Cerebellar cortex (tissue), 1 donor: Measurements from ENCODE around the gene TSPAN13.

Experiments used
- DNase-seq: peaks from one replicate; pipeline ENCODE4 v3.0.0-alpha.2; 2015; ENCODE audit warnings: low spot score

The TSPAN13 gene

DNA sequence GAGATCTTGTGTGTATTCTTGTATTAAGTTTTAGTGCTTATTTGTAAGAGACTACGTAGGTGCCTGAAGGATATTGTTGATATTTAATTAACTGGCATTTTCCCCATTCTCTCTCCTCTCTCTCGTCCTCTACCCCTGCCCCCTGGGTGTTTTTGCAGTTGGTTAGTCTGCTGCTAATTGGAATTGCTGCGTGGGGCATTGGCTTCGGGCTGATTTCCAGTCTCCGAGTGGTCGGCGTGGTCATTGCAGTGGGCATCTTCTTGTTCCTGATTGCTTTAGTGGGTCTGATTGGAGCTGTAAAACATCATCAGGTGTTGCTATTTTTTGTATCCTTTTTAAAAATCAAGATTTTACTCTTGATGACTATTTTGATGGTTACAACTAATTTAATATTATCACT, 22.5 kb downstream of the TSPAN13 start:
- no peak for DNase-seq

DNA sequence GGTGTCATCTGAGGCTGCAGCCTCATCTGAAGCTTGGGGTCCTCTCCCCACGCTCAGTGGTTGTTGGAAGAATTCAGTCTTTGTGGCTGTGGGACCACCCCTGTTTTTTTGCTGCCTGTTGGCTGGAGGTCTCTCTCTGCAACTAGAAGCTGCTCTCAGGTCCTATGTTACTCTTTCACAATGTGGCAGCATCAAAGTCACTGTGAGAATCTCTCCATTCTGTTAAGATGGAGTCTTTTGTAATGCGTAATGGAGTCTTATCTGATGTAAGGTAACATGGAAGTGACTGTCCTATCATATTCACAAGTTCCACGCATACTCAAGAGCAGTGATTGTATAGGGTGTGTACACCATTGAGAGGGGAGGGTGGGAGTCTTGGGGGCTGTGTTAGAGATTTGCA, 24.9 kb downstream of the TSPAN13 start:
- no peak for DNase-seq

DNA sequence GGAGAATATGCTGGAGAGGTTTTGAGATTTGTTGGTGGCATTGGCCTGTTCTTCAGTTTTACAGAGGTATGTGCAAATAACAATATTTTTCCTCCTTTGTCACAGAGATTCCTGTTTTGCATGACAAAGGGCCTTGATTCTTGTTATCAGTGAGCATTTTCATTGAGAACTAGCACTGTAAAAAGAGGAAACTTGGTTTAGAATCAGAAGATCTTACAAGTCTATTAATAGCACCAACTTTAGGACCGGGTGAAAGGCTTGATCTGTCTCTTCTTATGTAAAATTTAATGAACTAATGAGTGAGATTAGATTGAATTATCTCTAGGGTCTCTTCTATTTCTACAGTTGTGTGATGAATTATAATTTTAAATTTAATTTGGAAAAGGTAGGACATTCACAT, 25.5 kb downstream of the TSPAN13 start:
- DNase-seq, result no peak

DNA sequence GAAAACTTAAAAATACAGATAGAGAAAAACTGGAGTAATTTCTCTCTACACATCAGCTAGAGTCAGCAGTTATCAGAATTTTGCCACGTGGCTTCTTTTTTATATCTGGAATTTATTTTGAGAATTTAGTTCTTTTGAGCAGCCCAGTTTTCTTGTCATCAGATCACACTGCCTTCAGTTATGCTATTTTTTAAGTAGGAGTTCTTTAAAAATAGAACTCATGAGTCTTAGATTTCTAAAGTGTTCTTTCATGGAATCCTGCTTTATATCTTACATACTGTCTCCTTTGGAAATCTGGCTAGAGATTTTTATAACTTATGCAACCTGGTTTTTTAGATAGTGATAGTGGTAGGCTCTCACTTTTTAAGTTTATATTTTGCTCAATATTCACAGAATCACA, 27.0 kb downstream of the TSPAN13 start:
- DNase-seq, result no peak

DNA sequence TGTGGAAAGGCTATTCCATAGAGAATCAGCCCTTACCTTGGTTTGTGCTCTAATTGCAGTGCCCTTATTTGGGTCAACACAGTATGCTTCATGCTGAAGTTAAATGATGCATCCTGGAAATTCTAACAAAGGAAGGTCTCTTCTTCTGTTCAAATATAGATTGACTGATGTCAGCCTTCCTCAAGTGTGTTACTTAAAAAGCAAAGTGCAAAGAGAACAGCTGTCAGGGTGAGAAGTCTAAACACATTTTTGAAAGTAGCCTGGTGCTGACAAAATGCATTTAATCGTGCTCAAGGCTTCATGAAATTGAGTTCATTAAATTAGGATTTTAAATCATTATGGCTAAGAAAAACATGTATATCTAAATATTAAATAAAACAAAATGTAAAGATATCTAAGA, 31.8 kb downstream of the TSPAN13 start:
- no peak for DNase-seq

DNA sequence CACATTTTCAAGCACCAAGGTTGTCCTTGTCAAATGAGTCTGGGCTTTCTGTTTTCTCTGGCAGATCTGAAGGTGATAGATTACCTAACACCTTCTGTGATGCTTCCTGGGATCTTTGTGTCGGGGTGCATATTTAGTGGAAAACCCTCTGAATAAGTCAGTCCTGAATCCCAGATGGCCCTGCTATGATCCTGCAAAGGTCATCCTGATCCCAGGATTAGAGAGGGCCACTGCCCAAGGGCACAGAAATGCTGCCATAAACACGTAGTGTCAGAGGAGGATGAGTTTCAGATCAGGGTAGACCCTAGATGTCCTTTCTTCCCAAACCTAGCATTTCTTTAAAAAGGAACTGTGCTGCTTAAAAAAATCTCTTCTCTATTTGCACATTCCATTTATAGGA, 32.3 kb downstream of the TSPAN13 start:
- DNase-seq, result no peak

DNA sequence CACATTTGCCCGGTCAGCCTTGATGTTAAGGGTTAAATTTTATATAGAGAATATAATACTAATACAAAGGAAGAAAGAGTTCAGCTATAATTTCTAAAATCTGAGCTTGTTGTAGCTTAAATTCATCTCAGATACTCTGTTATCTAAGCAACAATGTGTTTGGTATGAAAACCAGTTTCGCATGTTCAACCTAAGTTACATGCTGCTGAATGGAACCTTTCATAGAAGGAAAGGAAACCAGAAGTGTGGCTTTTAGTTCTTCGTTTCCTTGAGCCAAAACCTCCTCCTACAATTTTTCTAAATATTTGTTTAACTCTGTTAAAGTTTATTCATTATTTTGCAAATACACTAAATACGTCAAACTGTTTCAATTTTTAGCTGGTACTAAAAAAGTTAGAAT, 32.7 kb downstream of the TSPAN13 start:
- DNase-seq, result no peak

DNA sequence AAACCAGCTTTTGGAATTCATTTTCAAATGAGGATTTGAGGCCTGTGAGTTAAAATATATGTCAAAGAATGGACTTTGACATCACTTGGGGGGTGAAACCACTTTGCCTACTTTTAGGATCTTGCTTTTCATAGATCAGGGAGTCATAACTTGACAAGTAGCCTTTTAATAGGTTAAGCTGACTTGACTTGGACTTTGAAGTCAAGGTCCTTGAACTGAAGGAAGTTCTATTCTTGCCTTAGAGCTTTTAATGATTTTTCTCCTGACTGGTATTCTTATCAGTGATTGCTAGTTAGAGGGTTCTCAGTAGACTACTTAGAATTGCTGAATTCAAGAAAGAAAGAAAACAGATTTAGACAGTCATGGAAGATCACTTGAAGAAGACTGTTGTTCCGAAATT, 33.6 kb downstream of the TSPAN13 start:
- no peak for DNase-seq

DNA sequence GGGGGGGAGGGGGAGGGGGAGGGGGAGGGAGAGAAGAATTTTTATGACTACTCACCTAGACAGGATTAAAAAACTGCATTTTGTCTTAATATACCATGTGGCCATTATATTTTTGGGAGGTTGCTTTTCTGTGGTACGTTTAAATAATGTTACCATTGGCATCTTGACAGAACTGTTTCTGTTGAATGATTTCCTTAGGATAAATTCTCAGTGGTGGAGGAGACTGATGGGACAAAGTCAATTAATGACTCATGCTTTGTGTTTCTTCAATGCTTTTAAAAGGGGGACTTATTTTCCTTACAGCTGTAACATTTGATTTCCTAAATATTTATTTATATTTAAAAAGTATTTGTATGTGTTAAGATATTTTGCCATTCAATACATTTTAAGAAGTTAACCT, 37.5 kb downstream of the TSPAN13 start:
- no peak for DNase-seq

DNA sequence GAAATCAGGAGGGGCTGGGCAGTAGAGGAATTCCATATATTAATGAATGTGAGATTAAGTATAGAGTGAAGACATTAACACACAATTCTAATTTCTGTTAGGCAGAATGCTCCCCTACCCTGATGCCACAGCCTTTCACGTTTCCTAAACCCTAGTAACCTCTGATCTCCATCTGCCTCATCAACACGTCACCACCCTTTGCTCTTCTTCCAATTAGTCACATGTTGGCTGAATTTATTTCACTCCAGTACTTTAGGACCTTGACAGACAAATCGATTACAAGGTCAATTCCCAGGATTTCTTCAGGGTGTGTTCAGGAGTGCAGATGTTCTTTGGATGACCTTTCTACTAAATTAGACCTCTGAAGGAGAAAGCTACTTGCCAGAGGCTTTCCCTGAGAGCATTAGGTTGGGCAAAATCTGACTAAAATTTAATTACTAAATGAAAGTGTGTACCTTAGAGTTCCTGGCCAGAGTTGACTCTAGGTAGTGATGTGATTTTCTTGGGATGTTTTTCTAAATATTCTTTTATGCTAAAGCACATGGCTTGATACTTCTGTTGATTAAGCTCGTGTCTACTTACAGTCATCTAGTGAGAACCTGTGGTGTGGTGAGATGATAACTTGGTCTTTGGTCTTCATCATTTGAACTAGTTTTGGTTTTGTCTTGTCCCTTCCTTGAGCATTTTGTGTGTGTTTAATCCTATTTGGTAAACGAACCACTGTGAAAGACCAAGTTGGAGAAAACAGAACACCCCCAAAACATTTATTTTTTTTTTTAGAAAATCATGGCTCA, 38.5 kb downstream of the TSPAN13 start:
- DNase-seq, result no peak

DNA sequence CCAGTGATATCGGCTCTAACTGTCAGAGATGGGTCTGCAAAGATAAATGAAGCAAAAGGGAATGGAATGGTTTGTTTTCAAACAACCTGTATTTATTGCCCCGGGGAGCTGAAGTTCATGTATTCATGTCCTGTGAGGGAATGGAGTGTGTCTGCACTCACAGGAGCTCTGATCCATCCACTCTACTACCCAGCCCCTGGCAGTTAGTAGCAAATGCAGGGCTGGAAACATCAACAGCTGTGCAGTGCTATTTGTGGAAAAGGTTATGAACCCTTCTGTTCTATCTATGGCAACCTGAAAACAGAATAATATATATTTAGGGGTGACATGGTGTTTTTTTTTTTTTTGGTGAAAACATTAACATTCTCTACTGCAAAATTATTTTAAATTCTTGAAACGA, 41.4 kb downstream of the TSPAN13 start:
- DNase-seq, result no peak

DNA sequence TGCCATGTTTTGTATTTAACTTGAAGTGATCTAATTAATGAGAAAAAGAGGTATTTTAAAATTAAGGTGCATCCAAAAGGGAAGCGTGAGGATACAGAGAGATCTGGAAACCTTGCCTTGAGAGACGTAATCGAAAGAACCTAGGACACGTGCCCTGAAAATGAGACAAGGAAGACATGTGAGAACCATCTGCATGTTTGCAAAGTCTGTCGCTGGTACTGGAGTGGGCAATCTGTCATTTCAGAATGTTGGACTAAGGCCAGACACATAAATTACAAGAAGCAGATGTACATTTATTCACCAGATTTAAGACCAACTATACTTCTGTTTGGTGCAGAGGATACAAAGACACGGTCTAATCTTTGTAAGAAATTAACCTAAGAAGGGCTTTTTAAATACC, 42.1 kb downstream of the TSPAN13 start:
- no peak for DNase-seq

DNA sequence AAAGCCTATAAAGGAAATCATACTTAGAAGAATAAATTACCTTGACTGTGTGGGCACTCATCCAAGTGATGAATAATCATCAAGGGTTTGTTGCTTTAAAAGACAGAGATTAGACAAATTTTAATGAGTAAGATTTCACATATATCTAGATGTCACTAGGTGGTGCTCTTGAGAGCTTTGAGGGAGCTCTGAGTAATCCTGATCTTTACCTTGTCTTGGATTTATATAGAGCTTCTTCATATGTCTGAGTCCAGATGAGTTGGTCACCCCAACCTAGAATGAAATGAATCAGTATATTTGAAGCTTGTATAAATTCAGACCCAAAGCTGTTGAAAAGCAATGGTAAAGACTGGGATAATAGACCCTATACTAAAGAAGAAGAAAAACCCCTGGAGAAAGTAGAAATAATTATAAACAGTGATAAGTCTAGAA, 47.6 kb downstream of the TSPAN13 start:
- DNase-seq, result peak; percentile 21

DNA sequence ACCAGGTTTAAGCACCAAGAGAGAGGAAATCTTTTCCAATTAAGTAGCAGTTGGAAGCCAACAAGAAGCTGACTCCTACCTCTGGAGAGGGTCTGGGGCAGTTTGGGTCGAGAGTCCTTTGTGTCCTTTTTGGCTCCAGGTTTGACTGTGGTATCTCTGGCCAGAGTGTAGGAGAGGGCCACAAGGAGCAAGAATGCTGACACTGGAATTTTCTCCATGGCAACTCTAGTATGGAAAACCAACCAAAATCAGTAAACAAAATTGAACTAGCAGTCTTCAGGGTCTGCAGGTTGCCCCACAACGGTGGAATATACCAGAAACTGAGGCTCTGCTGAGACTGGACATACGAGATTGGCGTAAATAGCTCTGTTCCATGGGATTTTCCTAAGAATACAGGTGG, 48.0 kb downstream of the TSPAN13 start:
- no peak for DNase-seq

DNA sequence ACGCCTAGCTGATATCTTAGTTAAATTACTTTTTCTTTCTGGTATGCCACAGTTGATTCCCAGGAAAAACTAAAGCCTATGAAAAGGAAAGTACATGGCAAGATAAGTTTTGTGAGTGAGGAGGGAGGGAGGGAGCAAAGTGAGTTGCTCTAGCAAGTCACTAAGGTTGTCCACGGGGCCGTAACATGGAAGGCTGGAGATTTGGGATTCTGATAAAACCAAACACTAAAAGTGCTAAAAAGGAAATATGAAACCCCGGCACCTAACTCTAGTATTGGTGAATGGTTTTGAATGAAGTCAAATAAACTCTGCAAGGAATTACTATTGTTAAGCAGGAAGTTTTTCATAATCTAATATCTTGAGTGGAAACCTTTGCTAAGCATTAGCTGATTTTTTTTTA, 49.6 kb downstream of the TSPAN13 start:
- DNase-seq, result no peak

DNA sequence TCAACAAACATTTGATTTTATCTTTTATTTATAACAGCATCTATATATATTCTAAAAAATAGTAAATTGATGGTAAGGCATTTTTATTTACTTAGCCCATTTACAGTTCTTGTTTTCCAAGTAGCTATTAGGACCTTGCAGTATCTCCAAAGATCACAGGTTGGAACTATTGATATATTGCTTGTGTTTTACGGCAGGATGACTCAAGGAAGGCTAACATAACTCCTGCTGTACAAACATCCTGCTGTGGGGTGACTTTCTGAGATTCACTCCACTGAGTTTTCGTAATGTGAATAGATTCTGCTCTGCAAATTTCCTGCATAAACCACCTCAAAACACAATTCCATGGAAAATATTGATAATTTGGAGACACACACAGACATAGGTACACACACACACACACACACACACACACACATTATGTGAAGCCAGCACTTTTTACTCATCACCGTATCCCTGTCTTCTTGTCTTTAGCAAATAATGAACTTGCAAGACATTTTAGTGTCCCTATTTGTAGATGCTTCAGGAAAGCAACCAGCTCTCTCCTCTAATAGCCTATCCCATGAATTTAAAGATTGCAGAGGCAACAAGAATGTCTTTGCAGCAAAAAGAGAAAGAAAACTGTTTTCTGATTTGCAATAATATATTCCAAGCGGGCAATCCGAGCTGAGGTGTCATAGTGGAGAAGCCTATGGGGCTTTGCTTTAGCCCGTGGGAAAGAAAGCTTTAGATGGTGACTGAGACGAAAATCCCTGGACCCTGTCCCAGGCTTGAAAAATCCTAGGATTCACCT, 50.5 kb downstream of the TSPAN13 start:
- DNase-seq, result no peak

DNA sequence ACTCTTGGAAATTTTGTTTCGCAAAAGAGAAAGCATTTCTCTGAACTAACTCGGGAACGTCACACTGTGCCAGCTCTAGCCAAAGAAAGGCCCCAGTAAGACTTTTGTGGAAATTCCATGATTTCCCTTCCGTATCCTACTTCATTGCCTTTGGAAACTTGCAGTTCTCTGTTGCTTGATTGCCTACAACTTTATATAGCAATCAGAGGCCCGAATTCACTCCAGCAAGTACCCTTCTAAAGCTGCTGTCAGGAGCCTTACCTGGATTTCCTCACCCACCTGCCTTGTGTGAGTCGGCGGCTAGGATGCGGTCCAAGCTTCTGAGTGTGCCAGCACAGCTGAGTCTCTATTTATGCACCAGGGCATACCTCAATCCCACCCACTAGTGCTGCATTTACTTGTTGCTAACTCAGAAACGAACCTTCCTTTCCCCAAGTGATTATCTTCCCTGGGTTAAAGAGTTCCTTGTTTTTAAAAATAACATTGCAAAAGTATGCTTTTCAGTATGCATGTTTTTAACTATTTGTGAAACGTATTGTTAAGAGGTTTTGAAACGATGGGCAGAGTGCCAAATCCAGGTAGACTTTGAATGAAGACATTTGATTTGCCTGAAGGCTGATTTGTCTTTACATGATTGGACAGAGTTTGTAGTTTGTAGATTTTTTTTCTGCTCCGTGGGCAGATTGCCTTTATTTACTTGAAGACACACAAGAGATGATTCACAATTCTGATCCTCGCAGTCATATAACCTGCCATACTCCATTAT, 51.3 kb downstream of the TSPAN13 start, which contains the start of gene AGR2:
Gene AGR2, minus strand, starts transcription at position 326 of the 766 bp plus-strand sequence. CDS start 3,203 bp downstream, outside the sequence.
- no peak for DNase-seq

DNA sequence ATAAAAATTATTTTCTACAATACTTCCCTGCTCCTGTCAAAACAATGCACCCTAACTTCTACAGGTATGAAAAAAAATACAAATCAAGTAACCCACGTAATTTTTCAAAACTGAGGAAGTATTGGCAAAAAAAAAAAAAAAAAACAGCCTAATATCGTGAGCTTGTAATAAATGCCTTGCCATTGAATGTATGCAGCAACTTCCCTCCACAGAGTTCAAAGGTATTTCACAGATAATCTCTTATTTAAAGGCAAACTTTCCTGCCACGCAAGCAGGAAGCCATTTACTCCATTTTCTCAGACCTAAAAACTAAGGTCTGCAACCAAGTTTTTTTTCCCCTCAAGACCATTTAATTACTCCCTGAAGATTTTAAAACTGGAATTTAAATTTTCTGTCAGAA, 51.9 kb downstream of the TSPAN13 start:
- no peak for DNase-seq

DNA sequence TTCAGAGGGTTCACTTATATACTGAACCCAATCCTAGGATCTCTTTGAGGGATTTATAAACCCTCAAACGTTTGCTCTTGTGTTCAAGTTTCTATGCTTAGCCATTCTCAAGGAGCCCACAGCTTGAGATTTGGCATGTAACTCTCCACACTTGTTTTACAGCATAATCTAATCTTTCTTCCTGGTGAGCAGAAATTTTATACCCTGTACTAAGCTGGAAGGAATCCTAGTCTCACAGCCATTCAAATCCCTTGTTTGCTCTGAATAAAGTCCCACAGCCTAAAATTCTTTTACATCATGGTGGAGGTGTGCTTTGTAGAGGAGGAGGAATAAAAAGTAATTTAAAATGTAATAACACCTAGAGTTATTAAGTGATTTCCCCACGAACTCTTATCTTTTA, 56.6 kb downstream of the TSPAN13 start:
- DNase-seq, result no peak

DNA sequence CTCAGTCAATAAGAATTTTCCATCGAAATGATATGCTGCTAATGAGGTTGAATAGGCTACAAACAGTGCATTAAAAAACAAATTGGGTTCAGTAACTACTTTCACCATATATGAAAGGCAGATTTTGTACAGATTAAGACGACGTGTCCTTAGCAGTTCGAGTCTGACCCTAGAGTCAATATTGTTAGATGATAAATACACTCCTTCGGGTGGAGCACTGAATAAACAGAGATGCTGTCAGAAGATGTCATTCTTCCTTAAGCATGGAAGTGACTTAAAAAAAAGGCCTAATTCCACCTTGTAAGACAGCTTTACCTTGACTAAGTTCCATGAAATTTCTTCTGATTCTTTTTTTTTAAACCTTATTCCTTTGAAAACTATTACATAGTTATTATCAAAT, 57.0 kb downstream of the TSPAN13 start:
- DNase-seq, result no peak

DNA sequence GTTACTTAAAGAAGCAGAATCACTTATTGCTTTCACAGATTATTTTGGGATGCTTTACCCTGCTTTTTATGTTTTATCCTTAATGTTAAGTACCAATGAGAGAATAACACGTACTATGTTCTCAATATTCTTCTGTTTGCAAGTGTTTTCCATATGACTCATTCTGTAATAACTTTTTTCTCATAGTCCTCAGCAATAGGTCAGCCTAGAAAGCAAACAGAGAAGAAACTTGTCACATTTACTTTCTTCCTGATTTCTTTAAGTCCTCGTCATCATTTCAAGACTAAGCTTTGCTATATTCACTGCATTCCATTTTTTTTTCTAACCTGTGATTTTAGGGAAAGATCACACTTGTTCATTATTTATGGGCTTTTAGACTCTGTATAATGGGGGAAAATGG, 58.0 kb downstream of the TSPAN13 start:
- no peak for DNase-seq

DNA sequence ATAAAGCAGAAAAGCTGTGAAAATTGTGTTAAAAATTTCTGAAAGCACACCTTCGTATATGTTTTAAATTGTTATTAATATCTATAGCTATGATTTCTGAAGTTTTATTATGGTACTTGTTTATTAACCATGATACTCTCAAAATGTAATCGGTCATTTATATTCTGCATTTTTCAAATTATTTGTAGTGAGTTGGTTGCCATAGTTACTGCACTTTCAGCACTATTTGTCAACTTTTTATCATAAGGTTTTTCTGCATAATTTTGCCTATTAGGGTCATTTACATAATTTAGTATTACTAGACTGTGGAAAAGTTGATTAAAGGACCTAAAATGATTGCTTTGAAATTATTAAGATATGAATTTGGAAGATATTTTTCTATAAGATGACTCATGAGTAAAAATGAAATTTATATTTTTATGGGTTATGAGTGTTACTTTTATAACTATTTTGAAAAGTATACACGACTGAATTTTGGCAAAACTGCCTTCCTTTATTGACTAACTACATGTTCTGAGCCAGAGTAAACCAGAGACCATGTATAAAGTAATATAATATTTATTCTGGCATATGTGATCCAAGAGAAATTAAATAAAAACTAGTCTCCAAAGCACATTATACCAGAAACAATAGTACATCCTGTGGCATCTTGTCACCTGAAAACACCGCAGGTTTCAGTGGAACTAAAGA, 59.1 kb downstream of the TSPAN13 start:
- DNase-seq, result no peak
